IPS-15b (cell line): Measurements from ENCODE around the gene ATG7.

Experiments
- H3K27me3 ChIP-seq: one replicate; pipeline ENCODE4 v1.6.1; 2013; ENCODE audit warnings: low read length; ENCODE audit not compliant: control insufficient read depth, insufficient read depth
- H3K36me3 ChIP-seq: one replicate; pipeline ENCODE4 v1.6.1; 2013; ENCODE audit warnings: low read length; ENCODE audit not compliant: control insufficient read depth, insufficient read depth
- H3K4me1 ChIP-seq: one replicate; pipeline ENCODE4 v1.6.1; 2013; ENCODE audit warnings: mild to moderate bottlenecking, low read length; ENCODE audit not compliant: control insufficient read depth, insufficient read depth
- H3K4me3 ChIP-seq: one replicate; pipeline ENCODE4 v1.5.1; 2013; ENCODE audit warnings: low read depth, low read length
- H3K9ac ChIP-seq: one replicate; pipeline ENCODE4 v1.6.1; 2013; ENCODE audit warnings: low read depth, mild to moderate bottlenecking, low read length
- H3K9me3 ChIP-seq: one replicate; pipeline ENCODE4 v1.6.1; 2013; ENCODE audit warnings: mild to moderate bottlenecking, low read length; ENCODE audit not compliant: control insufficient read depth, insufficient read depth

ATG7 gene

DNA sequence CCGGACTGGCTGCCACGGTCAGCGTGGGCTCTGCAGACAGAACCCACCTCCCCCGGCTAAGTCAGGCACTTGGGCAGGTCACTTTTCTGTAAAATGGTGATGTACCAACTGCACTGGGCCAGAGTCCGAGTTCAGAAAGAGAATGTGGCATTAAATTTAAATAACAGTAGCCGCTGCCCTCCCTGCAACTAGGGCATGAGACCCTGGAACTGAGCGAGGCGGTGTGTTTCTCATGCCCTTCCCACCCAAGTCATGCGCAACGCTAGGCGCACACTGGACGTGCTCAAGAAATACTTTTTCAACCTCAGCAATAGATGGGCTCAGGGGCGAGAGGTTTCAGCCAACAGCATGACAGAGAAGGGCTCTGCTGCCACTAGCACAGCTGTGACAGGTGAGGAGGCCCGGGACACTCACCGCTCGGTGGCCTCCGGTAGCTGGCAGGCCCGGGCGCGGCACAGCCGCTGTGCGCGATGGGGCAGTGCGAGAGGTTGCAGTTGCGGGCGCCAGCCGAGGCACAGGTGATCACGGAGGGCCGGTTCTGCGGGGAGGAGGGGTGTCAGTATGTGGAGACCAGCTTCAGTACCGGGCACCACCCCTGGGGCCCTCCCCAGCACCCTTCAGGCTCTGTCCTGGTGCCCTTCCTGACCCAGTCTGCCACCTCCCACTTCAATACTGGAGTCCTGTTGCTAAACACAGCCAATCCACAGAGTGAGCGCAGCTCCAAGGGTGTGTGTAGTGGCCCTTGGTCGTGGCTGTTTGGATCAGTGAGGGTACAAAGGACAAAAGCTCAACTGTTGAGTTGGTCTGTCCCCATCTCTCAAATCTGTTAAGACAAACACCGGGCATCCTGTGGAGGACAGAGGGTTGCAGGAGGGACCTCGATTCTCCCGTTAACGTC lies 287.0 kb downstream of the ATG7 start:
- no peaks in the 10 kb centered on the region for H3K4me1 ChIP-seq
- no peaks in the 10 kb centered on the region for H3K9me3 ChIP-seq
- H3K9ac ChIP-seq: no peak overlapping the region
- no peak overlapping the region for H3K4me3 ChIP-seq
- no peaks in the 10 kb centered on the region for H3K27me3 ChIP-seq
- peaks cover 22% of the 10 kb centered on the region for H3K36me3 ChIP-seq

DNA sequence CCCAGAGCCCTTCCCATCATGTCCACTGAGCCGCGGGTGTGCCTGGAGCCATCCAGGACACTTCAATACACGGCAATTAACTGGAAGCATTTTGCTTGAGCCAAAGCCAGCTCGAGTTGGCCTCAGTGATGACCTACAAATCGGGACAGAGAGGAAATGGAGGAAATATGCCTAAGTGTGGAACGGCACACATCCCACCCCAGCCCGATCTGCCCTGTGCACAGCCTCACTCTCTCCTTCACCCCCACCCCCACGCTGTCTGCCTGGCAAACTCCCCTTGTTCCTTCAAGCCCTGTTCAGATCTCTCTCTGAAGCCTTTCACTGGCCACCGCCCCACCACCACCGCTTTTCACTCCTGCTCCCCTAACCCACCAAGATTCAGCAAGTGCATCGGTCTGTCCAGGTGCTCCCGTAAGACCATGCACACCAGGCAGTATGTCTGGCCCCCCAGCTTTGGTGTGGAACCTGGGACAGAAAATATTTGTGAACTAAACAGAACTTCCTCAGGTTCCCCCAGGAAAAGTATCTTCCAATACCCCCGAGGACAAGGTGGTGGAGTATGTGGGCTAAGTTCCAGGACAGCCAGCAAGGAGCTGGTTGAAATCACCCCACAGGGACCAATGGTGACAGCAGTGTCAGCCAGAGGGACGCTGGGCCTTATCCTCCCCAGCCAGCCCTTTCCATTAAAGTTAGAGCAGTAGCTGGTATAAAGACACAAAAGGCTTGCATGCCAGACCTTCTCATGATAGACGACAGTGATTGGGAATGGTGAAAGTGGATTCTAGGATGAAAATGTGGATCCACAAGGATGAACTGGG lies 287.8 kb downstream of the ATG7 start:
- Histone ChIP-seq H3K4me3 (no peak overlapping the region), H3K4me1 (no peaks in the 10 kb centered on the region), H3K9ac (no peak overlapping the region), H3K36me3 (peaks cover 21% of the 10 kb centered on the region), H3K9me3 (no peaks in the 10 kb centered on the region), H3K27me3 (no peaks in the 10 kb centered on the region)

DNA sequence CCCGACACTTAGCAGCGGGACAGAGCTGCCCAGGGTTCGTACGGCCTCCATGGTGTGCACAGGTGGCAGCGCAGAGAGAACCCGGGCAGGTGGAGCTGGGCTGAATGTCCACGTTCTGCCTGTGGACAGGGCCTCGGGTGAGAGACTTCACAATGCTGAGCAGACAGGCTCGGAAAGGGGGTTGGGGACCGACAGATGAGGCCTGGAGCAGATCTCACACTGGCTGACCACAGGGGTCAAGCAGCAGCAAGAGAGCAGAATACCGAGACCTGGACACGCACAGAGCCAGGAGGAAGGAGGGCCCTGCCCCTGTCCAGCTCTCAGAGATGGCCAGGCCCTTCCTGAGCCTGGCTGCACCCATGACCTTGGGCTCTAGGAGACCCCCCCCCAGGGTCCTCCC lies 288.5 kb downstream of the ATG7 start:
- no peak overlapping the region for H3K9ac ChIP-seq
- no peaks in the 10 kb centered on the region for H3K27me3 ChIP-seq
- peaks cover 22% of the 10 kb centered on the region for H3K36me3 ChIP-seq
- no peak overlapping the region for H3K4me3 ChIP-seq
- no peaks in the 10 kb centered on the region for H3K4me1 ChIP-seq
- H3K9me3 ChIP-seq: no peaks in the 10 kb centered on the region

- Histone ChIP-seq H3K27me3 (no peaks in the 10 kb centered on the region), H3K9me3 (no peaks in the 10 kb centered on the region), H3K9ac (no peak overlapping the region), H3K36me3 (peaks cover 17% of the 10 kb centered on the region), H3K4me1 (no peaks in the 10 kb centered on the region), H3K4me3 (no peak overlapping the region)
Observed at GRCh38 chr3:11562277-11562881, 290.2 kb downstream of the ATG7 start.

GRCh38 chr3:11563159-11563864 lies 291.1 kb downstream of the ATG7 start:
- Histone ChIP-seq H3K9me3 (no peaks in the 10 kb centered on the region), H3K9ac (no peak overlapping the region), H3K4me1 (no peaks in the 10 kb centered on the region), H3K27me3 (no peaks in the 10 kb centered on the region), H3K36me3 (peaks cover 17% of the 10 kb centered on the region), H3K4me3 (no peak overlapping the region)

DNA sequence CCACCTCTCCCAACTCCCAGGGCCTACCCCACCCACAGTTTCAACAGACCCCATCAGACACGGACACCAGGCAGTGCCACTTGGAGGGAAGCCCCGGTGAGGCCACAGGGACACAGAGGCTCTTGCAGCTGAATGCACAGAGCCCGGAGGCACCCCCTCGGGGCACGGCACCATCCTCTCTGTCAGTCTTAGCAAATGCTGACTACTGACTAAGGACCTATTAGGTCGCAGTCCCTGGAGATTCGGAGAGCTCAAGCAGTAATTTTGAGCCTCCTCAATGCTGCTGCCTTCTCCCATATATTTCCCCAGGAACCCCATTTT lies 291.6 kb downstream of the ATG7 start:
- Histone ChIP-seq H3K4me1 (no peaks in the 10 kb centered on the region), H3K4me3 (no peak overlapping the region), H3K9ac (no peak overlapping the region), H3K9me3 (no peaks in the 10 kb centered on the region), H3K27me3 (no peaks in the 10 kb centered on the region), H3K36me3 (peaks cover 13% of the 10 kb centered on the region)

GRCh38 chr3:11564577-11565001 lies 292.4 kb downstream of the ATG7 start:
- Histone ChIP-seq H3K9me3 (no peaks in the 10 kb centered on the region), H3K4me1 (no peaks in the 10 kb centered on the region), H3K4me3 (no peak overlapping the region), H3K36me3 (peaks cover 8% of the 10 kb centered on the region), H3K27me3 (no peaks in the 10 kb centered on the region), H3K9ac (no peak overlapping the region)

- H3K4me3 ChIP-seq: no peak overlapping the region
- no peaks in the 10 kb centered on the region for H3K4me1 ChIP-seq
- H3K27me3 ChIP-seq: no peaks in the 10 kb centered on the region
- H3K9me3 ChIP-seq: no peaks in the 10 kb centered on the region
- H3K36me3 ChIP-seq: peaks cover 8% of the 10 kb centered on the region
- H3K9ac ChIP-seq: peak overlapping the region; percentile 24
Observed at GRCh38 chr3:11565072-11565471, 292.9 kb downstream of the ATG7 start.

GRCh38 chr3:11565492-11565891 lies 293.3 kb downstream of the ATG7 start:
- no peaks in the 10 kb centered on the region for H3K9me3 ChIP-seq
- H3K9ac ChIP-seq: peak overlapping the region; percentile 24
- H3K4me1 ChIP-seq: no peaks in the 10 kb centered on the region
- no peak overlapping the region for H3K4me3 ChIP-seq
- H3K27me3 ChIP-seq: no peaks in the 10 kb centered on the region
- H3K36me3 ChIP-seq: peaks cover 8% of the 10 kb centered on the region

DNA sequence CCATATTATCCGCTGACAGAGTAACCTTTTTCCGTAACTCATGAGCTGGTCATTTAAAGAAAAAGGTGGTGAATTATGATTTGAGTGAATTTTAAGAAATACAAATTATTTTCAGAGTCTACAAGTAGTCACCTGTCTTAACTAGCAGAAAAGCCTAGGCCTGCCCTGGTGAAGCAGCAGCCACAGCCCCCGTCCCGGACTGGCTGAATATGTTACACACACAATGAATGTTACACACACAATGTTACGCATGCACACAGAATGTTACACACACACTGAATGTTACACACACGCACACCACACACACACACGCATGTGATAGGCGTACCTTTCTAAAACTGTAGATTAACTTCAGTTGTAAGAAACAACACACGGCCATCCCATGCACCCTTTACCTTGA lies 293.7 kb downstream of the ATG7 start:
- no peaks in the 10 kb centered on the region for H3K9me3 ChIP-seq
- no peaks in the 10 kb centered on the region for H3K4me1 ChIP-seq
- no peaks in the 10 kb centered on the region for H3K27me3 ChIP-seq
- H3K4me3 ChIP-seq: no peak overlapping the region
- H3K36me3 ChIP-seq: peaks cover 8% of the 10 kb centered on the region
- no peak overlapping the region for H3K9ac ChIP-seq

- H3K9me3 ChIP-seq: no peaks in the 10 kb centered on the region
- peaks cover 8% of the 10 kb centered on the region for H3K36me3 ChIP-seq
- no peaks in the 10 kb centered on the region for H3K4me1 ChIP-seq
- no peak overlapping the region for H3K4me3 ChIP-seq
- no peaks in the 10 kb centered on the region for H3K27me3 ChIP-seq
- no peak overlapping the region for H3K9ac ChIP-seq
Observed at GRCh38 chr3:11566478-11566877, 294.3 kb downstream of the ATG7 start.
